ENCODE data around the gene NOL3. TPM values are rescaled to one million over a fixed set of nuclear protein-coding genes. Genes with fewer than 3 reads are reported as not detected.

The NOL3 gene
- total and polyA plus RNA-seq, 2 of the 13 experiments (the other 11 are each of a cell fraction or from before 2014, with no cell fraction given), result 5.7 to 20.5 TPM

- intact Hi-C loops (cut with micrococcal nuclease; ENCODE audit: unreplicated experiment), result no loop called here
- Histone ChIP-seq H3K79me2 (ENCODE audit: insufficient read depth, low read length) (peaks cover 25% of the 10 kb centered on the region), H3K4me3 (replicated peaks in 1 of 3; ENCODE audit: insufficient read depth in 1 of 3, low read depth in 2 of 3, low read length in 3 of 3) (no peak overlapping the region), H4K20me1 (ENCODE audit: insufficient read depth, low read length) (peaks cover 18% of the 10 kb centered on the region), H3K27ac (ENCODE audit: extremely low read length, insufficient read depth, low read length) (no peak overlapping the region), H3K9ac (ENCODE audit: insufficient read depth, low read depth, low read length) (no peak overlapping the region), H3K27me3 (ENCODE audit: control insufficient read depth in 1 of 2, insufficient read depth in 2 of 2, low read length in 2 of 2) (no peaks in the 10 kb centered on the region), H3K9me3 (ENCODE audit: low read length) (no peaks in the 10 kb centered on the region), H3K4me1 (ENCODE audit: insufficient read depth, low read length) (no peaks in the 10 kb centered on the region; the same call in 1 of the 2 replicates), H3K4me2 (ENCODE audit: low read depth, low read length) (no peak overlapping the region), H2AFZ (ENCODE audit: low read length) (no peak overlapping the region), H3K36me3 (replicated peaks in 1 of 2; ENCODE audit: control insufficient read depth in 1 of 2, insufficient read depth in 2 of 2, low read length in 2 of 2) (peaks cover 58 to 84% of the 10 kb centered on the region in 2 experiments)
- FAIRE-seq (no peak), DNase-seq (ENCODE audit: low spot score) (no peak), ATAC-seq (no peak; the same call in 1 of the 3 replicates)
- no TSS peak for BruUV-seq (replicated peaks)
- CTCF ChIA-PET (ENCODE audit: low intra/inter-chr PET ratio, low total read pairs), result no interaction called here
- 96% methylated on average over 3 of the region's 3 CpGs for WGBS (ENCODE audit: low lambda C conversion rate)
- in situ Hi-C loops (cut with HindIII; ENCODE audit: extremely low pct_ligation_motif_present, low pct_unique_long_range_greater_than_20kb), result no loop called here
- POLR2A ChIA-PET, result interaction anchor here (0.6 to 3.5 kb wide), 7 partner anchors 8 to 107 kb away, joined by 3 to 16 read pairs (median 5); partner anchors contain the start of genes B3GNT9 and CBFB
- TF ChIP-seq PAWR (CRISPR knock-in tag; IDR thresholded peaks at IDR 0.05; ENCODE audit: borderline replicate concordance) (no peak), SOX6 (IDR thresholded peaks at IDR 0.05) (no peak), SOX6 (CRISPR knock-in tag; IDR thresholded peaks at IDR 0.05) (no peak), ZNF367 (CRISPR knock-in tag; IDR thresholded peaks at IDR 0.05; ENCODE audit: borderline replicate concordance) (no peak), SAP130 (CRISPR knock-in tag; IDR thresholded peaks at IDR 0.05; ENCODE audit: low read depth) (no peak), ZSCAN30 (CRISPR knock-in tag; IDR thresholded peaks at IDR 0.05) (no peak), SMARCC2 (IDR thresholded peaks at IDR 0.05) (no peak), ATF1 (CRISPR knock-in tag; IDR thresholded peaks at IDR 0.05) (no peak), UBTF (CRISPR knock-in tag; IDR thresholded peaks at IDR 0.05) (no peak)
These were observed 41.5 kb upstream of the NOL3 start for GRCh38 chr16:67128887-67129286.
